Liver (tissue), 9 donors: ENCODE results near the gene NDUFS6. TPM values are rescaled to one million over a fixed set of nuclear protein-coding genes. Genes with fewer than 3 reads are reported as not detected.

Source experiments
- DNase-seq: peaks from one replicate; pipeline ENCODE4 v3.0.0-alpha.2; 2017; ENCODE audit warnings: low spot score
- H3K27ac ChIP-seq, 2 donors: one replicate each; pipeline ENCODE4 v1.7.0; 2013; ENCODE audit warnings: inconsistent platforms in 2 of 2, low read length in 2 of 2, control low read depth in 1 of 2, low read depth in 1 of 2, mild to moderate bottlenecking in 1 of 2
- H3K27me3 ChIP-seq, 4 donors: one replicate each; pipeline versions ENCODE4 v1.6.1 to v1.7.0; 2013; ENCODE audit warnings: low read length in 3 of 4, inconsistent platforms in 1 of 4, mild to moderate bottlenecking in 1 of 4, moderate library complexity in 1 of 4; ENCODE audit not compliant: control insufficient read depth in 4 of 4, insufficient read depth in 4 of 4
- H3K36me3 ChIP-seq, 4 donors: one replicate each; pipeline versions ENCODE4 v1.6.1 to v1.7.0; 2013; ENCODE audit warnings: low read length in 3 of 4, mild to moderate bottlenecking in 3 of 4, low read depth in 1 of 4, moderate library complexity in 1 of 4; ENCODE audit not compliant: control insufficient read depth in 4 of 4, insufficient read depth in 3 of 4
- H3K4me1 ChIP-seq, 4 donors: one replicate each; pipeline versions ENCODE4 v1.6.1 to v1.7.0; 2013; ENCODE audit warnings: low read length in 3 of 4, mild to moderate bottlenecking in 3 of 4, moderate library complexity in 1 of 4; ENCODE audit not compliant: control insufficient read depth in 4 of 4, insufficient read depth in 4 of 4
- H3K4me3 ChIP-seq, 3 donors: one replicate each; pipeline versions ENCODE4 v1.6.1 to v1.7.0; 2013; ENCODE audit warnings: low read length in 3 of 3, control low read depth in 1 of 3, low read depth in 1 of 3, mild to moderate bottlenecking in 1 of 3
- H3K9ac ChIP-seq, 2 donors: one replicate each; pipeline ENCODE4 v1.7.0; 2013; ENCODE audit warnings: low read length in 2 of 2, mild to moderate bottlenecking in 2 of 2, moderate library complexity in 2 of 2, control low read depth in 1 of 2, low read depth in 1 of 2
- H3K9me3 ChIP-seq, 4 donors: one replicate each; pipeline versions ENCODE4 v1.6.1 to v1.7.0; 2013; ENCODE audit warnings: low read length in 3 of 4; ENCODE audit not compliant: control insufficient read depth in 4 of 4
- ATF3 ChIP-seq: IDR thresholded peaks from 2 replicates; pipeline ENCODE4 v1.6.1; 2016; ENCODE audit warnings: antibody characterized with exemption
- EGR1 ChIP-seq, 2 donors: IDR thresholded peaks; 2 replicates each; pipeline ENCODE4 v1.6.1; 2016 to 2018; ENCODE audit warnings: antibody characterized with exemption in 2 of 2, low read depth in 2 of 2
- FOXA1 ChIP-seq: IDR thresholded peaks from 2 replicates; pipeline ENCODE4 v1.6.1; 2016; ENCODE audit warnings: antibody characterized with exemption
- FOXA2 ChIP-seq: IDR thresholded peaks from 2 replicates; pipeline ENCODE4 v1.6.1; 2016; ENCODE audit warnings: antibody characterized with exemption
- GABPA ChIP-seq, 2 donors: IDR thresholded peaks in 1 of 2; conservative IDR thresholded peaks in 1 of 2; 2 replicates each; pipeline ENCODE4 v1.6.1; 2016; ENCODE audit warnings: antibody characterized with exemption in 2 of 2, mild to moderate bottlenecking in 1 of 2, moderate library complexity in 1 of 2
- HNF4A ChIP-seq, 2 donors: conservative IDR thresholded peaks; 2 replicates each; pipeline ENCODE4 v1.6.1; 2016; ENCODE audit warnings: antibody characterized with exemption in 2 of 2, mild to moderate bottlenecking in 2 of 2
- HNF4G ChIP-seq: IDR thresholded peaks from 2 replicates; pipeline ENCODE4 v1.6.1; 2016; ENCODE audit warnings: antibody characterized with exemption
- JUND ChIP-seq, 2 donors: IDR thresholded peaks; 2 replicates each; pipeline ENCODE4 v1.6.1; 2016; ENCODE audit warnings: antibody characterized with exemption in 2 of 2
- MAX ChIP-seq: IDR thresholded peaks from 2 replicates; pipeline ENCODE4 v1.6.1; 2016; ENCODE audit warnings: antibody characterized with exemption
- NR2F2 ChIP-seq: IDR thresholded peaks from 2 replicates; pipeline ENCODE4 v1.6.1; 2016; ENCODE audit warnings: antibody characterized with exemption
- REST ChIP-seq: IDR thresholded peaks from 2 replicates; pipeline ENCODE4 v1.6.1; 2016; ENCODE audit warnings: antibody characterized with exemption, mild to moderate bottlenecking
- SP1 ChIP-seq: IDR thresholded peaks from 2 replicates; pipeline ENCODE4 v1.6.1; 2018; ENCODE audit warnings: antibody characterized with exemption, mild to moderate bottlenecking
- YY1 ChIP-seq: IDR thresholded peaks from 2 replicates; pipeline ENCODE4 v1.6.1; 2016; ENCODE audit warnings: antibody characterized with exemption, mild to moderate bottlenecking
- ZBTB33 ChIP-seq: IDR thresholded peaks from 2 replicates; pipeline ENCODE4 v1.6.1; 2016; ENCODE audit warnings: antibody characterized with exemption
- WGBS: extraction: QIAGEN DNeasy Blood & Tissue Kit; methylation state at CpG from one replicate; pipeline ENCODE4 v1.1.7; 2013; 5-methylcytosine and 5-hydroxymethylcytosine counted together
- polyA plus RNA-seq, 2 donors: library from polyadenylated mRNA; stranded (reverse) in 1 of 2; unstranded in 1 of 2; fragments of 200-250 nt in 1 of 2; fragments of >200 nt in 1 of 2; fragmentation: Nextera tagmentation in 1 of 2; extraction: Ambion mirVana in 1 of 2; gene quantifications; one replicate each; pipeline versions ENCODE4 v1.2.1 to v1.2.3, GENCODE V29; 2013 to 2015
- total RNA-seq, 2 donors: library from RNA; depleted of rRNA; stranded (reverse); fragments of >200 nt; gene quantifications; one replicate each; pipeline ENCODE4 v1.2.3, GENCODE V29; 2014
- donor health status: healthy.
- donor health status: healthy.
- donor health status: healthy.
- donor health status: healthy.
- donor health status: healthy.

The NDUFS6 gene
- total and polyA plus RNA-seq, 4 donors, result 18.7 to 82.5 (median 47.3) TPM

- TF ChIP-seq ZBTB33 (no peak), MAX (no peak)
These were observed 15.2 kb upstream of the NDUFS6 start (continued) for GRCh38 chr5:1785984-1786383.

GRCh38 chr5:1786621-1787471 lies 14.4 kb upstream of the NDUFS6 start:
- no peak overlapping the region for H3K9ac ChIP-seq
- DNase-seq, result no peak
- no peaks in the 10 kb centered on the region for H3K9me3 ChIP-seq
- H3K27me3 ChIP-seq, result no peaks in the 10 kb centered on the region
- no peaks in the 10 kb centered on the region for H3K36me3 ChIP-seq
- no peak for TF ChIP-seq ATF3
- no peak for TF ChIP-seq NR2F2
- no peak for TF ChIP-seq SP1
- no peak for TF ChIP-seq ZBTB33
- no peak for TF ChIP-seq JUND (IDR thresholded peaks at IDR 0.05)
- H3K4me1 ChIP-seq, result no peaks in the 10 kb centered on the region
- WGBS, result 83% methylated on average over 29 of the region's 29 CpGs
- H3K4me3 ChIP-seq, result no peak overlapping the region
- no peak overlapping the region for H3K27ac ChIP-seq

- Histone ChIP-seq H3K27me3 (no peaks in the 10 kb centered on the region), H3K9ac (no peak overlapping the region), H3K9me3 (no peaks in the 10 kb centered on the region), H3K4me1 (no peaks in the 10 kb centered on the region), H3K36me3 (no peaks in the 10 kb centered on the region), H3K4me3 (no peak overlapping the region), H3K27ac (no peak overlapping the region)
- 86% methylated on average over 12 of the region's 12 CpGs for WGBS
- no peak for DNase-seq
- TF ChIP-seq FOXA1, result no peak
- TF ChIP-seq NR2F2, result no peak
- no peak for TF ChIP-seq GABPA (IDR thresholded peaks at IDR 0.05 in 1 of 2, conservative IDR thresholded peaks at IDR 0.05 in 1 of 2)
- no peak for TF ChIP-seq HNF4A (conservative IDR thresholded peaks at IDR 0.05)
- no peak for TF ChIP-seq YY1
- TF ChIP-seq FOXA2, result no peak
- no peak for TF ChIP-seq MAX
- no peak for TF ChIP-seq HNF4G
- no peak for TF ChIP-seq ATF3
- no peak for TF ChIP-seq EGR1 (IDR thresholded peaks at IDR 0.05; ENCODE audit: low read depth in 2 of 2)
- TF ChIP-seq ZBTB33, result no peak
- TF ChIP-seq SP1, result no peak
- TF ChIP-seq REST, result no peak
These were observed 13.6 kb upstream of the NDUFS6 start for GRCh38 chr5:1787472-1788047.
